Left cardiac atrium (tissue), 4 donors: ENCODE data around the gene ADCY4. TPM values are rescaled to one million over a fixed set of nuclear protein-coding genes. Genes with fewer than 3 reads are reported as not detected.

ENCODE experiments used
- ATAC-seq, 2 donors: fragments of 200-7000 bp; cut with Tn5 transposase; one replicate each; pipeline ENCODE4 v1.9.1; 2020; ENCODE audit warnings: mild to moderate bottlenecking in 2 of 2, moderate library complexity in 2 of 2
- DNase-seq: peaks from one replicate; pipeline ENCODE4 v3.0.0-alpha.2; 2020
- intact Hi-C, 2 donors: fragments of 100-400 bp; cut with DNase I; formaldehyde crosslinking; loops; one replicate each; pipeline versions ENCODE4 v1.14.1 to v1.15.1; 2022 to 2023
- total RNA-seq, 2 donors: library from RNA; stranded (reverse); fragmentation: NEBNext Ultra II Directional; extraction: Animal tissue kit (Norgen Biotek cat#: 25700); gene quantifications; one replicate each; pipeline ENCODE4 v1.2.1, GENCODE V29; 2021
- donor health status: DM: no; HTN: yes; CAD: no.
- donor health status: DM: no; HTN: yes; CAD: no; lungs with severe emphysema.
- donor health status: DM: yes; HTN: yes; CAD: no.
- donor health status: Dilated cardiomyopathy.

The ADCY4 gene
- total RNA-seq, 2 donors from 2014 or later: 19.2 to 43.9 TPM

DNA sequence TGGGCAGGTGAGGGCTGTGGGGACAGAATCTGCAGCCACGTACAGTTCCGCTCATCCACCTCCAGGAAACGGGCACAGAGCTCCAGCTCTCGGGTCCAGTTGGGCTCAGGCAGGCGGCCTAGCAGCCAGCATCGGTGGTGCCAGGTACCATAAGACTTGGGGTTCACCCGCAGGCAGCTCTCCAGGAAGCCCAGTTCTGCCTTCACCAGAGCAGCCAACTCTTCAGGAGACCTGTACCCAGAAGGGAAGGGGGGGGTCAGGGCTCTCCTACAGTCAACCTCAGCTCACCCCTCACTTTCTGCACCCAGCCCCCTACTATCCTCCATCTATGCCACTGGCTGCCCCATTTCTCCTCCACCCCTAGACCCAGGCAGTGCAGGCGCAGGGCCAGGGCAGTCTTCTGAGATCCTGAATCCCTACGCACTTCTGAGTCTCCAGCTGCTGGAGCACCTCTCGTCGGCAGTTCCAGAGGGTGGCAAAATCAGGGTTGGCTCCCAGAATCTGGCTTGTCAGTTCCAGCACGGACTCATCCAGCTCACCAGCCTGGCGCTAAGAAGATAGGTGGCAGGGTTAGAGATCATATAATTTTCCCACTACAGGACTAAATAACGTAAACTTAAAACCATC is 64.8 kb downstream of the ADCY4 start:
- no peak for ATAC-seq
- no peak for DNase-seq
- intact Hi-C loops: no loop called here

GRCh38 chr14:24269368-24269767 is 65.5 kb downstream of the ADCY4 start:
- no peak for ATAC-seq
- intact Hi-C loops: no loop called here
- DNase-seq: no peak

Other genes with a start within 250 kb of the ADCY4 start
- gene PCK2, start 240.8 kb downstream of the ADCY4 start, total RNA-seq: 10 to 100 TPM; 11.5 to 13.0 TPM
- 10 to 100 TPM; 59.6 to 60.2 TPM for gene DCAF11, start 220.3 kb downstream of the ADCY4 start, total RNA-seq
- 1 to 10 TPM; 1.6 to 1.8 TPM for gene NRL, start 220.1 kb downstream of the ADCY4 start, total RNA-seq
- gene FITM1, start 204.4 kb downstream of the ADCY4 start, total RNA-seq: 100 to 1,000 TPM; 103 to 131 TPM
- 100 to 1,000 TPM in 1 of 2 donors, 10 to 100 TPM in 1; 91.6 to 103 TPM for gene PSME1, start 198.9 kb downstream of the ADCY4 start, total RNA-seq
- gene EMC9, start 193.5 kb downstream of the ADCY4 start, total RNA-seq: 10 to 100 TPM; 14.3 to 22.0 TPM
- gene PSME2, start 188.5 kb downstream of the ADCY4 start, total RNA-seq: 10 to 100 TPM; 65.5 to 84.2 TPM
- gene RNF31, start 187.6 kb downstream of the ADCY4 start, total RNA-seq: 10 to 100 TPM; 31.6 to 41.7 TPM
- 10 to 100 TPM; 44.7 to 84.6 TPM for gene IRF9, start 173.8 kb downstream of the ADCY4 start, total RNA-seq
- gene REC8, start 163.0 kb downstream of the ADCY4 start, total RNA-seq: 1 to 10 TPM; 8.4 to 8.9 TPM
- gene IPO4, start 146.3 kb downstream of the ADCY4 start, total RNA-seq: 10 to 100 TPM; 11.8 to 30.2 TPM
- 10 to 100 TPM; 30.7 to 34.0 TPM for gene TM9SF1, start 139.6 kb downstream of the ADCY4 start, total RNA-seq
- under 1 TPM in 1 of 2 donors, not detected in 1; 0.21 TPM for gene TSSK4, start 129.4 kb downstream of the ADCY4 start, total RNA-seq
- 10 to 100 TPM; 34.7 to 38.4 TPM for gene CHMP4A, start 121.6 kb downstream of the ADCY4 start, total RNA-seq
- gene MDP1, start 119.0 kb downstream of the ADCY4 start, total RNA-seq: 10 to 100 TPM; 14.5 to 18.2 TPM
- 100 to 1,000 TPM; 162 to 186 TPM for gene NEDD8, start 102.7 kb downstream of the ADCY4 start, total RNA-seq
- gene GMPR2, start 102.1 kb downstream of the ADCY4 start, total RNA-seq: 10 to 100 TPM; 24.1 to 34.1 TPM
- gene TINF2, start 92.4 kb downstream of the ADCY4 start, total RNA-seq: 10 to 100 TPM; 45.3 to 49.2 TPM
- gene TGM1, start 71.9 kb downstream of the ADCY4 start, total RNA-seq: 1 to 10 TPM; 5.5 to 6.4 TPM
- 10 to 100 TPM; 16.1 to 18.6 TPM for gene RABGGTA, start 63.5 kb downstream of the ADCY4 start, total RNA-seq
- 1 to 10 TPM; 7.9 to 8.4 TPM for gene DHRS1, start 35.3 kb downstream of the ADCY4 start, total RNA-seq
- gene NOP9, start 35.2 kb downstream of the ADCY4 start, total RNA-seq: 10 to 100 TPM; 17.5 to 21.7 TPM
- 1 to 10 TPM; 6.4 to 6.9 TPM for gene CIDEB, start 27.1 kb downstream of the ADCY4 start, total RNA-seq
- gene LTB4R2, start 24.9 kb downstream of the ADCY4 start, total RNA-seq: 1 to 10 TPM; 1.6 to 2.8 TPM
- gene LTB4R, start 23.6 kb downstream of the ADCY4 start, total RNA-seq: 1 to 10 TPM; 2.8 to 3.2 TPM
- gene RIPK3, start 4.9 kb upstream of the ADCY4 start, total RNA-seq: 1 to 10 TPM; 6.5 to 6.7 TPM
- gene NFATC4, start 33.1 kb upstream of the ADCY4 start, total RNA-seq: 10 to 100 TPM; 23.9 to 30.9 TPM
- gene NYNRIN, start 63.9 kb upstream of the ADCY4 start, total RNA-seq: 10 to 100 TPM in 1 of 2 donors, 1 to 10 TPM in 1; 6.5 to 12.0 TPM
- gene CBLN3, start 94.6 kb upstream of the ADCY4 start, total RNA-seq: 1 to 10 TPM; 2.2 to 2.5 TPM
- 10 to 100 TPM; 24.8 to 27.1 TPM for gene KHNYN, start 94.9 kb upstream of the ADCY4 start, total RNA-seq
- 10 to 100 TPM; 72.0 to 78.8 TPM for gene SDR39U1, start 107.7 kb upstream of the ADCY4 start, total RNA-seq
- 1 to 10 TPM in 1 of 2 donors, under 1 TPM in 1; 0.42 to 5.2 TPM for gene CMA1, start 173.2 kb upstream of the ADCY4 start, total RNA-seq
- 1 to 10 TPM; 2.4 to 5.3 TPM for gene CTSG, start 241.2 kb upstream of the ADCY4 start, total RNA-seq